ENCODE data around the gene ANKMY2.

ANKMY2 gene

GRCh38 chr7:16579216-16579615 lies 66.3 kb downstream of the ANKMY2 start:
- DNase-seq (ENCODE audit: low read depth) = no peak

GRCh38 chr7:16571941-16572340 lies 73.6 kb downstream of the ANKMY2 start:
- DNase-seq (ENCODE audit: low read depth) = no peak

- DNase-seq (ENCODE audit: low read depth) = peak; percentile 15
Observed at GRCh38 chr7:16564909-16565426, 80.6 kb downstream of the ANKMY2 start.

- DNase-seq (ENCODE audit: low read depth) = no peak
Observed at GRCh38 chr7:16564023-16564380, 81.6 kb downstream of the ANKMY2 start.

- no peak for DNase-seq (ENCODE audit: low read depth)
Observed at GRCh38 chr7:16563281-16564022, 82.1 kb downstream of the ANKMY2 start.

GRCh38 chr7:16562456-16563220 lies 82.9 kb downstream of the ANKMY2 start:
- no peak for DNase-seq (ENCODE audit: low read depth)

GRCh38 chr7:16561943-16562342 lies 83.6 kb downstream of the ANKMY2 start:
- no peak for DNase-seq (ENCODE audit: low read depth)

GRCh38 chr7:16559497-16560179 lies 85.9 kb downstream of the ANKMY2 start:
- DNase-seq (ENCODE audit: low read depth) = no peak

GRCh38 chr7:16558761-16559302 lies 86.7 kb downstream of the ANKMY2 start:
- no peak for DNase-seq (ENCODE audit: low read depth)

- no peak for DNase-seq (ENCODE audit: low read depth)
Observed at GRCh38 chr7:16556359-16556758, 89.2 kb downstream of the ANKMY2 start.

GRCh38 chr7:16554518-16555236 lies 90.9 kb downstream of the ANKMY2 start:
- no peak for DNase-seq (ENCODE audit: low read depth)

GRCh38 chr7:16550671-16551070 lies 94.9 kb downstream of the ANKMY2 start:
- no peak for DNase-seq (ENCODE audit: low read depth)
